ENCODE results near the gene PDRG1. TPM values are rescaled to one million over a fixed set of nuclear protein-coding genes. Genes with fewer than 3 reads are reported as not detected.
A peak's percentile ranks its signal among the peaks of the same experiment; 100 is the strongest.

PDRG1 gene
- total RNA-seq, 1 donor from 2014 or later, result 12.1 TPM

- no peak for DNase-seq (ENCODE audit: low spot score)
Observed at GRCh38 chr20:31907046-31907445, 44.8 kb downstream of the PDRG1 start.

- no peak for DNase-seq (ENCODE audit: low spot score)
Observed at GRCh38 chr20:31906001-31906400, 45.8 kb downstream of the PDRG1 start.

- DNase-seq (ENCODE audit: low spot score), result no peak
Observed at GRCh38 chr20:31903627-31904386, 48.0 kb downstream of the PDRG1 start.

- DNase-seq (ENCODE audit: low spot score), result no peak
Observed at GRCh38 chr20:31901615-31902014, 50.2 kb downstream of the PDRG1 start.

GRCh38 chr20:31897541-31897940 is 54.3 kb downstream of the PDRG1 start:
- no peak for DNase-seq (ENCODE audit: low spot score)

- no peak for DNase-seq (ENCODE audit: low spot score)
Observed at GRCh38 chr20:31896049-31896448, 55.8 kb downstream of the PDRG1 start.

- peak; percentile 67 for DNase-seq (ENCODE audit: low spot score)
Observed at GRCh38 chr20:31894980-31895675, 56.7 kb downstream of the PDRG1 start.

Other genes starting within 250 kb of the PDRG1 start
- 91.4 TPM for gene BCL2L1, start 229.2 kb downstream of the PDRG1 start, total RNA-seq
- 0.81 TPM for gene TPX2, start 212.8 kb downstream of the PDRG1 start, total RNA-seq
- not detected for gene MYLK2, start 132.7 kb downstream of the PDRG1 start, total RNA-seq
- not detected for gene FOXS1, start 106.4 kb downstream of the PDRG1 start, total RNA-seq
- gene DUSP15, start 81.5 kb downstream of the PDRG1 start, total RNA-seq, result 4.7 TPM
- gene TTLL9, start 81.4 kb downstream of the PDRG1 start, total RNA-seq, result 0.86 TPM
- gene XKR7, start 16.1 kb upstream of the PDRG1 start, total RNA-seq, result 0.05 TPM
- gene CCM2L, start 58.4 kb upstream of the PDRG1 start, total RNA-seq, result 8.2 TPM
- 6.1 TPM for gene HCK, start 100.2 kb upstream of the PDRG1 start, total RNA-seq
- gene TM9SF4, start 157.7 kb upstream of the PDRG1 start, total RNA-seq, result 69.4 TPM